Stimulated activated CD8-positive, alpha-beta memory T cell treated with anti-CD3 and anti-CD28 coated beads, Interleukin-12 subunit alpha, Interleukin-12 subunit beta, amount 100 ng/mL, for 24 hours (primary cell): Measurements from ENCODE around the gene MIA2.

ENCODE experiments used
- DNase-seq: peaks from one replicate; pipeline ENCODE4 v3.0.0-alpha.2; 2020; ENCODE audit errors: extremely low read depth

MIA2 gene

DNA sequence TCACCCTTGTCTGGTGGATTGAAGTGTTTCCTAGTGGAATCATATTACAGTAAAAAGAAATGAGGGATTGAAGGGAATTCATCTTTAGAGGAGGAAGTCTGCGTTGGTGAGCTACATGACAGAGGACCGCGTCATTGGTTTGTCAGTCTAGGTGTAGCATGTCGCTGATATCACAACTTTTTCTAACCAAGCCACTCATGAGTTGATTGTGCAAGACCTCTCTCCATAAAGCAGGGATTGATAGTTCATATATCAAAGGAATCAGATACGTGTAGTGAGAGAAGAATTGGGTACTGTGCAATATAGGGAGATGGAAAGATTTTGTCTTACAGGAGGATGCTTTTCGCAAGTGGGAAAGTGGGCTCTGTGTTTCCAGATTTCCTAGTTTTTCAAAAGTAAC, 201.5 kb downstream of the MIA2 start:
- no peak for DNase-seq
